ENCODE data around the gene SLC35B1.

DNA sequence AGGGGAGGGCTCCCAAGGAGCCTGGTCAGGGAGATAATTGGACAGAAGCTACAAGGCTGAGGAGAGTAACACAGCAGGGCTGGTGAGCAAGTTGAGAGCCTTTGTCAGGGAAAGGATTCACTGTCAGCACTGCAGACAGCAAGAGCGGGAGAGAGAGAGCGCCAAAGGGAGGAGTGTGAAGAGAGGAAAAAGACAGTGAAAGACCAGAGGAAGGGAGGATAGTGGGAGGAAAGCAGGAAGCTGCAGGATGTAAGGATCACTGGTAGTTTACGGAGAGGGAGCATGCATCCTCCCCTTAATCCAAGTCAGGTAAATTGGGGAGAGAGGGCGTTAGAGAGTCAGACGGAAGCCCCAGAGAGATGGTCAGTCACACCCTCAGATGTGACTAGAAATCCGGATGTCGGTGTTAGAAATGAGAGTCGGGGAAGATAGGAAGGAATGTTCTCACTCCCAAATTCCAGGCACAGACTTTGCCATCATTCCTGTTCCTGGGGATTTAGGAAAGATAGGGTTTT lies 16.0 kb downstream of the SLC35B1 start:
- TF ChIP-seq, protein P1, sequence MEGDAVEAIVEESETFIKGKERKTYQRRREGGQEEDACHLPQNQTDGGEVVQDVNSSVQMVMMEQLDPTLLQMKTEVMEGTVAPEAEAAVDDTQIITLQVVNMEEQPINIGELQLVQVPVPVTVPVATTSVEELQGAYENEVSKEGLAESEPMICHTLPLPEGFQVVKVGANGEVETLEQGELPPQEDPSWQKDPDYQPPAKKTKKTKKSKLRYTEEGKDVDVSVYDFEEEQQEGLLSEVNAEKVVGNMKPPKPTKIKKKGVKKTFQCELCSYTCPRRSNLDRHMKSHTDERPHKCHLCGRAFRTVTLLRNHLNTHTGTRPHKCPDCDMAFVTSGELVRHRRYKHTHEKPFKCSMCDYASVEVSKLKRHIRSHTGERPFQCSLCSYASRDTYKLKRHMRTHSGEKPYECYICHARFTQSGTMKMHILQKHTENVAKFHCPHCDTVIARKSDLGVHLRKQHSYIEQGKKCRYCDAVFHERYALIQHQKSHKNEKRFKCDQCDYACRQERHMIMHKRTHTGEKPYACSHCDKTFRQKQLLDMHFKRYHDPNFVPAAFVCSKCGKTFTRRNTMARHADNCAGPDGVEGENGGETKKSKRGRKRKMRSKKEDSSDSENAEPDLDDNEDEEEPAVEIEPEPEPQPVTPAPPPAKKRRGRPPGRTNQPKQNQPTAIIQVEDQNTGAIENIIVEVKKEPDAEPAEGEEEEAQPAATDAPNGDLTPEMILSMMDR (IDR thresholded peaks at IDR 0.05; ENCODE audit: low read depth, low read length), result no peak
- no peak for TF ChIP-seq POLR2A (IDR thresholded peaks at IDR 0.05; ENCODE audit: extremely low read depth, insufficient read length)
